ENCODE data around the gene EEFSEC.

DNA sequence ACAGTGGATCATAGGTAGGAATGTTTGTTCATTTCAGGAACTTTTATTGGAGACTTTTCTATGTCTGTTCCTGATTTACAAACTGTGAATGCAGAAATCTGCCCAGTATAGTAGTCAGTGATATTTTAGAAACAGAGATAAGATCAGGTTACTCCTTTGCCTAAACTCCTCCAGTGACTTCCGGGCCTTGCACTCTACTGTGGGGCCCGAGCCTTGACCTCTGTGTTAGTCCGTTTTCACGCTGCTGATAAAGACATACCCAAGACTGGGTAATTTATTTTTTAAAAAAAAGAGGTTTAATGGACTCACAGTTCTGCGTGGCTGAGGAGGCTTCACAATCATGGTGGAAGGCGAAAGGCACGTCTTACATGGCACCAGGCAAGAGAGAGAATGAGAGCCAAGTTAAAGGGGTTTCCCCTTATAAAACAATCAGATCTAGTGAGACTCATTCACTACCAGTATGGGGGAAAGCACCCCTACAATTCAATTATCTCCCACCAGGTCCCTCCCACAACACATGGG, 186.3 kb downstream of the EEFSEC start:
- TF ChIP-seq, protein P1, sequence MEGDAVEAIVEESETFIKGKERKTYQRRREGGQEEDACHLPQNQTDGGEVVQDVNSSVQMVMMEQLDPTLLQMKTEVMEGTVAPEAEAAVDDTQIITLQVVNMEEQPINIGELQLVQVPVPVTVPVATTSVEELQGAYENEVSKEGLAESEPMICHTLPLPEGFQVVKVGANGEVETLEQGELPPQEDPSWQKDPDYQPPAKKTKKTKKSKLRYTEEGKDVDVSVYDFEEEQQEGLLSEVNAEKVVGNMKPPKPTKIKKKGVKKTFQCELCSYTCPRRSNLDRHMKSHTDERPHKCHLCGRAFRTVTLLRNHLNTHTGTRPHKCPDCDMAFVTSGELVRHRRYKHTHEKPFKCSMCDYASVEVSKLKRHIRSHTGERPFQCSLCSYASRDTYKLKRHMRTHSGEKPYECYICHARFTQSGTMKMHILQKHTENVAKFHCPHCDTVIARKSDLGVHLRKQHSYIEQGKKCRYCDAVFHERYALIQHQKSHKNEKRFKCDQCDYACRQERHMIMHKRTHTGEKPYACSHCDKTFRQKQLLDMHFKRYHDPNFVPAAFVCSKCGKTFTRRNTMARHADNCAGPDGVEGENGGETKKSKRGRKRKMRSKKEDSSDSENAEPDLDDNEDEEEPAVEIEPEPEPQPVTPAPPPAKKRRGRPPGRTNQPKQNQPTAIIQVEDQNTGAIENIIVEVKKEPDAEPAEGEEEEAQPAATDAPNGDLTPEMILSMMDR (conservative IDR thresholded peaks at IDR 0.05; ENCODE audit: low read depth, low read length), result no peak
- TF ChIP-seq EZH2phosphoT487 (IDR thresholded peaks at IDR 0.05; ENCODE audit: borderline replicate concordance, low read length), result no peak
- TF ChIP-seq EZH2 (IDR thresholded peaks at IDR 0.05; ENCODE audit: low read length, unreplicated experiment), result no peak

All from PC-3 (cell line).